HG03571 (cell line): ENCODE measurements around the gene DUSP8.

Source experiments
- ATAC-seq: cut with Tn5 transposase; IDR thresholded peaks from one replicate; pipeline ENCODE4 v1.9.1; 2021; ENCODE audit not compliant: unreplicated experiment

DUSP8 gene

DNA sequence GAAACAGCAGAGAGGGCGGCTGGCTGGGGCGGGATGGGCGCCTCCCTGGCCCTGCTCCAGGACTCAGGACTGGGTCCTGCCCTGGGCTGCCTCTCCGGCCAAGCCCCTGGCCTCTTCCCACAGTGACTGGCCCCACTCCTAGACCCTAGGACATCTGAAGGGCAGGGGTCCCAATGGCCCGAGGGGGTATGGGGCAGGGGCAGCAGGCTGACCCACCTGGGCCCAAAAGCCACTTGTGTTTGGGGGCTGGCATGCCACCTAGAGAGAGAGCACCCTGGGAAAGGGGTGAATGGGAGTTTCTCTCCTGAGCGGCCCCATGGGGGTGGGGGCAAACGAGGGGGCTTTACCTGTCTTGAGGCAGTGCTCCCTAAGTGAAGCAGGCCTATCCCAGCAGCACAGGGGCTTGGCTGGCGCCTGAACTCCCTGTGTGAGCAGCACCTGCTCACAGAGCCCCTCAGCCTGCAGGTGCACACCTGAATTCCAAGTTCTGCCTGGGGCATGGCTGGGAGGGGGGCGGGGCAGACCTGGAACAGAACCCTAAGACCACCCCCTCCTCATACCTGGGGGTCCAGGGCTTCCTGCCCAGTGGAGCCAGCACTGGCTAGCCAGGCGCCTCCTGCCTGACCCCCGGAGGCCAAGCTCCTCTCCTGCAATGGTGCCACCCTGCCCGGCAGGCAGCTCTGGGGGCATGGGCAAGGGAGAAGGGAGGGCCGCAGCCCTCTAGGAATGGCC is 16.9 kb downstream of the DUSP8 start:
- ATAC-seq = no peak

- no peak for ATAC-seq
Observed at GRCh38 chr11:1553808-1554594, 18.1 kb downstream of the DUSP8 start.

GRCh38 chr11:1549338-1550330 is 22.4 kb downstream of the DUSP8 start:
- ATAC-seq = no peak

- ATAC-seq = no peak
Observed at GRCh38 chr11:1548221-1549070, 23.6 kb downstream of the DUSP8 start.

GRCh38 chr11:1547467-1548098 is 24.5 kb downstream of the DUSP8 start:
- no peak for ATAC-seq

DNA sequence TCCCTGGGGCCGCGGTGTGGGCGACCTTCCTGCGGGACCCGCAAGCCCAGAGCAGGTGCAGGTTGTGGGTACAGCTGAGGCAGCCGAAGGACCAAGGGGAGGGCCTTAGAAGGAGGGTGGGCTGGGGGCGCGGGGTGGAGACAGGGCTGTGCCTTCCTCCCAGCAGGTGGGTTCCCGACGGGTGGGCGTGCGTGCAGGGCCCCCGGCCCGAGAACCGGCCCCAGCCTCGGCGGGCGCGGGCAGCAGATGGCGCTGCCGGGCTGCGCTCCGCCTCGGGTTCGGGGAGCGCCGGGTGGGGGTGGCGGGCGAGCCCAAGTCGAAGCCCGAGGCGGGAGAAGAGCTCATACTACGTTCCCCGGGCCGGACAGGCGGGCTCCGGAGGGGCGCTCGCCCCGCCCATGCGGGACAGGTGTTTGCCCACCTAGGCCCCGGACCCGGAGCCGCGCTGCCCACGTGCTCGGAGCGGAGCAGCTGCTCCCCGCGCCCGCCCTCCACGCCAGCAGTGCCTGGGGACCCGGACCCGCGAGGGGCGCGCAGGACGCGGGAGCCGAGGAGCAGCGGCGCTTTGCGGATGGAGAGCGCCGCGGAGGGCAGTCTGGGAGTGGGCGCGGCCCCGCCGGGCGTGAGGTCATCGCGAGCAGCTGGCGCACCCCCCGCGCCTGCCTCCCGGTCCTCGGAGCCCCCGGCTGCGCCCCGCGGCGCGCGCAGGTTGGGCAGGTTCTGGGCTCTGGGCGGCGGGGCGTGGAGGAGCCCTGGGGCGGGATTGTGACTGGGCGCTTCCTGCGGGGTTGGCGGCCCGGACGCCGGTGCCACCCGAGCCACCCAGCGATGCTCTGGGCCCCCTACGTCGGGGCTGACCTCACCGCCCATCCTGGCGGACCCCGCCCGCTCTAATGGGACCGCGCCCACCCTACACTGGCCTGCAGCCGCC is 25.3 kb downstream of the DUSP8 start:
- ATAC-seq = no peak

GRCh38 chr11:1546077-1546535 is 26.0 kb downstream of the DUSP8 start:
- no peak for ATAC-seq

DNA sequence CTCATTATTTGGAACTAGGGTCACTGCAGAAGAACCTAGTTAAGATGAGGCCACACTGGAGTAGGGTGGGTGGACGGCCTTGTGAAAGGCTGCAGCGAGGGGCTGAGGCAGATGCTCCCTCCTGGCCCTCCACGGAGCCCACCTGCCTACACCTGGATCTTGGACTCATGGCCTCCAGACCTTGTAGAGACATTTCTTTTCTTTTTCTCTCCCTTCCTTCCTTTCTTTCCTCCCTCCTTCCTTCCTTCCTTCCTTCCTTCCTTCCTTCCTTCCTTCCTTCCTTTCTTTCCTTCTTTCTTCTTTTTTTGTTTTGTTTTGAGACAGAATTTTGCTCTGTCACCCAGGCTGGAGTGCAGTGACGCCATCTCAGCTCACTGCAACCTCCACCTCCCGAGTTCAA is 26.6 kb downstream of the DUSP8 start:
- no peak for ATAC-seq

DNA sequence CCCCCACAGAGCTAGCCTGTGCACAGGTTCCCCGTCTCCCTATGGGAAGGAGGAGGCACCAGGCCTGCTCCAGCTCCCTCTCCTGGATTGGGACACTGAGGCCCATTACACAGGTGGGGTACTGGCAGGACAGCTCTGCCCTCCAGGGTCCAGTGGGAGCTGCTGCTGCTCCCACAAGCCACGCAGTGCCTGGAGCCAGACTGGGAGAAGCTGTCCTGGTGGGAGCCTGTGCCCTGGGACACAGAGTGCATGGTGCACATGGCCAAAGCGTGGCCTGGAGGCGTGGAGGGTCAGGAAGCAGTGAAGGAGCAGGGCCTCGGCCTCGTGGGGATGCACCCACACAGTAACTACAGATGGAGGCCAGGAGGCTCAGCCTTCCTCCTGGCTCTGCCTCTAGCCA is 27.5 kb downstream of the DUSP8 start:
- ATAC-seq = no peak

DNA sequence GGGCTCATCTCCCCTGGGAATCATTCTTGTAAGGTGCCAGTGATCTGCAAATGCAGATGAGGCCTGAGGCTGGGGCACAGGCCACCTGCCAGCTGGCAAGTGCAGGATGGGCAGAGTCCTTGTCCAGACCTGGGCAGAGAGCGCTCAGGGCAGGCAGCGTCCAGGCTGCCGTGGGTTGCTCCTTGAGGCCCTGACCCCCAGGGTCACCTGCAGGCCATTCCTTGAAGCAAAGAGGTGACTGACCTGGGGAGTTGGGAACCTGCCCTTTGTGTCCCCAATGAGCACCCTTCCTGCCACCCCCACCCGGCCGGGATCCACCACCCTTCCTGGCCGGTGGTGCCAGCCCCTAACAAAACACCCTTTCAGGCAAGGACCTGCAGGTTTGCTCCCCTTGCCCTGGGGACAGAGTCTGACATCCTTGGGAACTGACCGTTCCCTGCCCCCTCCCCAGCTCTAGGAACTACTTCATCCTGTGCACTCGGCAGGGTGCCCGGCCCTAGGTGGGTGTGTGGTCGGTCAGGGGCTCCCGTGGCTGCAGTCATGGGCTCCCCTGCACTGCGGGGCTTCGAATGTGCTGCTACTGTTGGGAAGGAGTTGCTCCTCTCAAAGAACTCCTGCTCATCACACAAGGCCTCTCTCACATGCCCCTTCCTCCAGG is 28.3 kb downstream of the DUSP8 start:
- ATAC-seq = no peak

- ATAC-seq = no peak
Observed at GRCh38 chr11:1542267-1542666, 29.8 kb downstream of the DUSP8 start.

DNA sequence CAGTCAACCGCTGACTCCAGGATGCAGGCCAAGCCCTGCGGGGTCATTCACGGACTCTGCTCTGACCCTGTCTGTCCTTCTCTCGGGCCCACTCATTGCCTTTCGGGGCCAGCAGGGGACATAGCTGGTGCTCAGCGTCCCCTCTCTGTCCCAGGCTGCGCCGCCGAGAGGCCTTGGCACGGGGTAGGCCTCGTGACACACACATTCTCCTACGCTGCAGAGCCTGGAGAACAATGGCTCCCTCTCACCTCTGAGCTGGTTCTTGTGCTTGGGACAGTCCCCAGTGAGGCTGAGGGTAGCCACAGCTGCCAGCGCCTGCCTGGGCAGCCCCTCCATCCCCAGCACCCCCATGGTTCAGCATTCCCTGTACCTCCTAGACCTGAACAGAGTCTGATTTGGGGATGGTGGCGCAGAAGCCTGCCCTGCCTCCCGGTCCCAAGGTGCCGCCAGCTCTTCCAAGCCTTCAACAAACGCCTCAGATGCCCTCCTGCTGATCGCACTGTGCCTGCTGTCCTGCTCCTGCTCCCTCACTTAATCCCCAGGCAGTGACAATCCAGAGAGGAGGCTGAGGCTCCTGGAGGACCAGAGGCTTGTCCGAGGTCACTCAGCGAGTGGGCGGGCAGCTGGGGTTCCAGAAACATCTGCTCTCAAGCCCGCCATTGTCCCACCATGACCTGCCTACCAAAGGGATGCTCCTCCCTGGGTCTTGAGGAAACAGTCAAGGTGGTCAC is 30.4 kb downstream of the DUSP8 start:
- no peak for ATAC-seq

GRCh38 chr11:1540074-1540473 is 32.0 kb downstream of the DUSP8 start:
- no peak for ATAC-seq

DNA sequence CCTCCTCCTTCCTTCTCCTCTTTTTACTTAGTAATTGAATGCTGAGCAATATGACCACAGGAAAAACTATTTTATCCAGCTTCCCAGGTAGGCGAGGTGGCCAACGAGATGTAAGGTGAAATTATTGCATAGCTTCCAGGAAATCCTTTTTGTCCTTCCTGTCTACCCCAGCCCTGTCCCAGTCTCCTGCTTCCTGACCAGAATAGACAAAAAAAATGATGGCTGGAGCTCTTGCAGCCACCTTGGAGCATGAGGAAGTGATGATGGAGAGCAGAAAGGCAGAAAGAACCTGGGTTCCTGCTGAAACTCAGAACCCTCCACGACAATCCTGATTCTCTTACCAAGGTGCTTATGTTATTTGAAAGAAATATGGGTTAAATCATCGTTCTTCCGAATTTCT is 33.9 kb downstream of the DUSP8 start:
- no peak for ATAC-seq

DNA sequence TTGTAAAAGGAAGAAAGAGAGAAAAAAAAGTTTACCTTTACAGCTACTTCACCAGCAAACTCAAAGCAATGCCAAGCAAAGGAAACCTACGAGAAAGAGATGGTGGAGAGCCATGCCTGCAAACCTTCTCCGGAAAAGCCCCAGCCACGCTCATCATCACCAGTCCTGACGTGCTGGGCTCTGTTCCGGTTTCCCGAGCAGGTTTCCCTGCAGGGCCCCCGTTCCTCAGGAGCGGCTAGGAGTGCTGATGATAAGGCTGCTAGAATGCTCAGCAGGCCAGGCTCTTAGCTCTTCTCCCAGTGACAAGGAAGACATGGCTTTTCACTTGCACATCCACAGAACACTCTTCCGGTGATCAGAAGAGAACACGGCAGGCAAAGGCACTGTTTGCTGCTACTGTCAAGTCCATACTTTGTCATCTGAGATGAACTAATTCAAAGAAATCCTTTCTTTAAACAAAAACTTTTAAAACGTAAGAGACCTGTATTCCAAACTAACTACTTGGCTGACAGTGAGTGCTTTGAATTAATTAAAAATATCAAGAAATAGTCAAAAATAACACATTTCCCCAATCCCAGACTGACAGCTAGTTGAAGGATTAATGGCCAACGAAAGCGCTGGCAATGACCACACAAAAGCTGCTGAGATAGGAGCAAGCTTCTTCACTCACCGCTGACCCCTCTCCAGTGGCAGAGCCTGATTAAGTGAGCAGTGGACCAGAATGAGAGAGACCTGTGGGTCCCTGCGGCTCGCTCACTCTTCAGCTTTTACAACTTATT is 35.8 kb downstream of the DUSP8 start:
- no peak for ATAC-seq

DNA sequence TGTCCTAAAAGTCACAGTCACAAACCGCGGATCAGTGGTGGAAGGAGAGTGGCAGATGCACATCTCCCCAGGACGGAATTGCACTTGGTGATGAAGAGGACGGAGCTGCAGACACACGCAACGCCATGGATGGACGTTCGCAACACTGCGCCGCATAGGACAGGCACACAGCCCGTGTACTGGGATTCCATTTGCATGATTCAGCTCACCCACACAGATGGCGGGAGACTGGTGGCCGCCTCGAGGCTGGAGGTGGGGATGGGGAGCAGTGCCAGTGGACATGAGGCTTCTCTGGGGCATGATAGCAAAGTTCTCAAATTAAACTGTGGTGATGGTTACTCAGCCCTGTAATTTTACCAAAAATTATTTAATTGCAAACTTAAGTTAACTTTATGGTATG is 37.4 kb downstream of the DUSP8 start:
- ATAC-seq = no peak

DNA sequence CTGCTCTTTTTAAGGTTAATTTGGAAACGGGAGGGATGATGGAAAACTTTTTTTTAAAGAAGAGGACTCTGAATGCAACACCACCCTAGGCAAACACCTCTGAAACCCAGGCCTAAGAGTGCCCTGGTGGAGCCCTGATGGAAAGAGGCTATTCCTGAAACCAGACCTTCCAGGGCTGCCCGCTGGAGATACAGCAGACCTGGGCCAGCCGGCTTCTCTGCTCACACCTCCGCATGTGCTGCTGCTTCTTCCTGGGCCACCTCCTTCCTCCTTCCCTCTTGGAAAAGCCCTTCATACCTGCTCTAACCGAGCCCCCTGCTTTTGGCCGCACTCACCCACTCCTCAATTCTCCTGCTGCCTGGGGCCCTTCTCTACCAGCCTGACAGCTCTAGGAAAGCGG is 37.9 kb downstream of the DUSP8 start:
- no peak for ATAC-seq
